Measurements from ENCODE around the gene EPHA1. TPM values are rescaled to one million over a fixed set of nuclear protein-coding genes. Genes with fewer than 3 reads are reported as not detected.

EPHA1 gene
- total and polyA plus RNA-seq, 2 donors (not counting 3 experiments of a cell fraction or from before 2014, with no cell fraction given), result 0.07 TPM; not detected in 1

DNA sequence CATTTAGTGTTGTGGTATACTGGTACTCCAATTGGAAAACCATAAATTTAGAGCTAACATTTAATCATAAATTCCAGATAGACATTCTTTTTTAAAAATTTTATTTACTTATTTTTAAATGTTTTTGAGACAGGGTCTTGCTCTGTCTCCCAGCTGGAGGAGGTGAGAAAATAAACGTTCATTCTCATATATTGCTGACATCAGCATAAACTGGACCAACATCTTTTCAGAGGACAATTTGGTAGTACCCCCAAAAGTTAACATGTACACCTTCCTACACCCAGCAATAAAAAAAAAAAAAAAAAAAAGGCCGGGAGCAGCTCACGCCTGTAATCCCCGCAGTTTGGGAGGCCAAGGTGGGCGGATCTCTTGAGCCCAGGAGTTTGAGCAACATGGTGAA, 39.8 kb upstream of the EPHA1 start:
- intact Hi-C loops (cut with micrococcal nuclease) (no loop called here), dilution Hi-C loops (cut with MboI; ENCODE audit: extremely low pct_ligation_motif_present, low sequenced_read_pairs) (no loop called here)
- TF ChIP-seq POLR2A (IDR thresholded peaks at IDR 0.05; ENCODE audit: low read depth, low read length), result no peak
- Histone ChIP-seq H3K27me3 (ENCODE audit: control insufficient read depth in 2 of 2, insufficient read depth in 2 of 2, low read length in 2 of 2) (peaks cover 0 to 2% of the 10 kb centered on the region in 2 experiments), H4K20me1 (replicated peaks; ENCODE audit: control insufficient read depth, extremely low read depth, insufficient read depth, low read length) (no peaks in the 10 kb centered on the region), H3K9me3 (replicated peaks; ENCODE audit: control insufficient read depth, insufficient read depth, low read length) (no peaks in the 10 kb centered on the region), H3K36me3 (ENCODE audit: control insufficient read depth in 2 of 2, extremely low read depth in 1 of 2, insufficient read depth in 2 of 2, low read length in 2 of 2) (no peaks in the 10 kb centered on the region), H2AFZ (ENCODE audit: low read depth, low read length) (no peak overlapping the region), H3K9me1 (replicated peaks; ENCODE audit: control insufficient read depth, extremely low read depth, insufficient read depth, low read length) (no peaks in the 10 kb centered on the region), H3K79me2 (ENCODE audit: control insufficient read depth, insufficient read depth, low read length) (no peaks in the 10 kb centered on the region), H3K4me3 (replicated peaks in 1 of 3; ENCODE audit: insufficient read depth in 1 of 3, low read depth in 1 of 3, low read length in 3 of 3) (no peak overlapping the region), H3K4me1 (ENCODE audit: control insufficient read depth, extremely low read depth, insufficient read depth, low read length) (peaks cover 10% of the 10 kb centered on the region), H3K9ac (replicated peaks; ENCODE audit: extremely low read depth, insufficient read depth, low read length) (no peak overlapping the region), H3K4me2 (ENCODE audit: insufficient read depth, low read length) (no peak overlapping the region), H3K27ac (ENCODE audit: insufficient read depth, low read depth, low read length) (no peak overlapping the region)
- ChIA-PET CTCF (no interaction called here), POLR2A (no interaction called here)
- no TSS peak for BruUV-seq (replicated peaks)
- DNase-seq (ENCODE audit: low read depth, low spot score), result no peak
- no peak for FAIRE-seq

DNA sequence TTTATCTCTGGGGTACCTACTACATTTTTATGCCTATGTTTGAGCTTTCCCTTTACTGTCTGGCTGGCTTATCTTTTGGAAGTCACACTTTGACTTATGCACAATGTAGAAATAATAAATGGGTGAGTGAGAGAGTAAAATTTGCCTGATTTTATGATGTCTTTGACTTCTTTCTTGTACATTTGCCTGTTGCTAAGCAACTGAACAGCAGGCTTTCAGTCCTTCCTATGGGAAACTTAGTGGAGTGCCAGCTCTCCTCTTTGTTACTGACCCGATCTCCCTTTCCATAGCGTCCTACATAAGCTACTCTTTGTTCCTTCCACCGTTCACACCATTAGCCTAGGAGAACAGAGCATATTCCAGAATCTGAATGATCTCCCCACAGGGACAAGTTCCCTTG, 38.8 kb upstream of the EPHA1 start:
- peaks cover 10% of the 10 kb centered on the region for H3K4me1 ChIP-seq (ENCODE audit: control insufficient read depth, extremely low read depth, insufficient read depth, low read length)
- H3K36me3 ChIP-seq (ENCODE audit: control insufficient read depth in 2 of 2, extremely low read depth in 1 of 2, insufficient read depth in 2 of 2, low read length in 2 of 2), result no peaks in the 10 kb centered on the region
- no peak overlapping the region for H3K9ac ChIP-seq (replicated peaks; ENCODE audit: extremely low read depth, insufficient read depth, low read length)
- H3K27ac ChIP-seq (ENCODE audit: insufficient read depth, low read depth, low read length), result no peak overlapping the region
- no peak for DNase-seq (ENCODE audit: low read depth, low spot score)
- dilution Hi-C loops (cut with MboI; ENCODE audit: extremely low pct_ligation_motif_present, low sequenced_read_pairs), result no loop called here
- POLR2A ChIA-PET, result no interaction called here
- intact Hi-C loops (cut with micrococcal nuclease), result no loop called here
- CTCF ChIA-PET, result interaction anchor here (1.1 kb wide), 1 partner anchor 10 kb away, joined by 4 read pairs; no protein-coding TSS in a partner anchor
- no TSS peak for BruUV-seq (replicated peaks)
- no peak overlapping the region for H3K4me3 ChIP-seq (replicated peaks in 1 of 3; ENCODE audit: insufficient read depth in 1 of 3, low read depth in 1 of 3, low read length in 3 of 3)
- FAIRE-seq, result no peak
- H3K79me2 ChIP-seq (ENCODE audit: control insufficient read depth, insufficient read depth, low read length), result no peaks in the 10 kb centered on the region
- no peaks in the 10 kb centered on the region for H4K20me1 ChIP-seq (replicated peaks; ENCODE audit: control insufficient read depth, extremely low read depth, insufficient read depth, low read length)
- H2AFZ ChIP-seq (ENCODE audit: low read depth, low read length), result no peak overlapping the region
- no peaks in the 10 kb centered on the region for H3K9me3 ChIP-seq (replicated peaks; ENCODE audit: control insufficient read depth, insufficient read depth, low read length)
- TF ChIP-seq JUN (IDR thresholded peaks at IDR 0.05; ENCODE audit: borderline replicate concordance, insufficient read depth, insufficient read length, low read depth) (no peak), FOS (IDR thresholded peaks at IDR 0.05; ENCODE audit: borderline replicate concordance, insufficient read depth, low read length) (no peak), MYC (IDR thresholded peaks at IDR 0.05; ENCODE audit: low read depth, low read length) (no peak), POLR2A (IDR thresholded peaks at IDR 0.05; ENCODE audit: low read depth, low read length) (no peak), POLR2AphosphoS5 (IDR thresholded peaks at IDR 0.05; ENCODE audit: insufficient read depth, low read depth, low read length) (no peak), EZH2 (IDR thresholded peaks at IDR 0.05; ENCODE audit: borderline replicate concordance, low read depth, low read length, severe bottlenecking) (no peak), GATA2 (IDR thresholded peaks at IDR 0.05; ENCODE audit: insufficient read depth, insufficient read length, low read depth, low read length) (no peak)
- TF ChIP-seq, protein P1, sequence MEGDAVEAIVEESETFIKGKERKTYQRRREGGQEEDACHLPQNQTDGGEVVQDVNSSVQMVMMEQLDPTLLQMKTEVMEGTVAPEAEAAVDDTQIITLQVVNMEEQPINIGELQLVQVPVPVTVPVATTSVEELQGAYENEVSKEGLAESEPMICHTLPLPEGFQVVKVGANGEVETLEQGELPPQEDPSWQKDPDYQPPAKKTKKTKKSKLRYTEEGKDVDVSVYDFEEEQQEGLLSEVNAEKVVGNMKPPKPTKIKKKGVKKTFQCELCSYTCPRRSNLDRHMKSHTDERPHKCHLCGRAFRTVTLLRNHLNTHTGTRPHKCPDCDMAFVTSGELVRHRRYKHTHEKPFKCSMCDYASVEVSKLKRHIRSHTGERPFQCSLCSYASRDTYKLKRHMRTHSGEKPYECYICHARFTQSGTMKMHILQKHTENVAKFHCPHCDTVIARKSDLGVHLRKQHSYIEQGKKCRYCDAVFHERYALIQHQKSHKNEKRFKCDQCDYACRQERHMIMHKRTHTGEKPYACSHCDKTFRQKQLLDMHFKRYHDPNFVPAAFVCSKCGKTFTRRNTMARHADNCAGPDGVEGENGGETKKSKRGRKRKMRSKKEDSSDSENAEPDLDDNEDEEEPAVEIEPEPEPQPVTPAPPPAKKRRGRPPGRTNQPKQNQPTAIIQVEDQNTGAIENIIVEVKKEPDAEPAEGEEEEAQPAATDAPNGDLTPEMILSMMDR (IDR thresholded peaks at IDR 0.05; ENCODE audit: extremely low read depth in 1 of 2, insufficient read depth in 1 of 2, low read depth in 1 of 2, low read length in 2 of 2), result no peak
- TF ChIP-seq, protein P2, sequence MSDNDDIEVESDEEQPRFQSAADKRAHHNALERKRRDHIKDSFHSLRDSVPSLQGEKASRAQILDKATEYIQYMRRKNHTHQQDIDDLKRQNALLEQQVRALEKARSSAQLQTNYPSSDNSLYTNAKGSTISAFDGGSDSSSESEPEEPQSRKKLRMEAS (IDR thresholded peaks at IDR 0.05; ENCODE audit: insufficient read depth, insufficient read length), result no peak
- no peaks in the 10 kb centered on the region for H3K9me1 ChIP-seq (replicated peaks; ENCODE audit: control insufficient read depth, extremely low read depth, insufficient read depth, low read length)
- peaks cover 0 to 2% of the 10 kb centered on the region in 2 experiments for H3K27me3 ChIP-seq (ENCODE audit: control insufficient read depth in 2 of 2, insufficient read depth in 2 of 2, low read length in 2 of 2)
- no peak overlapping the region for H3K4me2 ChIP-seq (ENCODE audit: insufficient read depth, low read length)

Measured in endothelial cell of umbilical vein (primary cell).